OCI-LY7 (cell line): ENCODE measurements around the gene SUSD4. TPM values are rescaled to one million over a fixed set of nuclear protein-coding genes. Genes with fewer than 3 reads are reported as not detected.

ENCODE experiments used
- BruUV-seq: library from RNA; stranded (reverse); fragments of 400-500 nt; replicated peaks from 2 replicates; lab custom pipeline; 2021; lab: Mats Ljungman, UMichigan
- CTCF ChIA-PET: fragments of 300-600 bp; sonication (Branson Sonifier 250); formaldehyde crosslinking; loops from one replicate; lab custom pipeline; 2022; ENCODE audit warnings: antibody characterized with exemption; ENCODE audit not compliant: unreplicated experiment; lab: Charles Lee
- POLR2A ChIA-PET: fragments of 300-600 bp; sonication (Branson Sonifier 250); formaldehyde crosslinking; loops from one replicate; lab custom pipeline; 2022; ENCODE audit warnings: antibody characterized with exemption; lab: Charles Lee
- DNase-seq: peaks from one replicate; pipeline ENCODE4 v3.0.0-alpha.2; 2015; ENCODE audit warnings: low spot score
- H2AFZ ChIP-seq: fragments of 200-600 bp; sonication (generic), shearing (Covaris generic); 2 replicates; pipeline ENCODE4 v1.6.1; 2014; ENCODE audit warnings: mild to moderate bottlenecking, antibody characterized with exemption, low read length, moderate library complexity
- H3K27ac ChIP-seq: fragments of 200-600 bp; sonication (generic); 2 replicates; pipeline ENCODE4 v1.5.1; 2014; ENCODE audit warnings: mixed run types, low read depth, mild to moderate bottlenecking, moderate library complexity, low read length, inconsistent platforms; ENCODE audit not compliant: poor library complexity, severe bottlenecking
- H3K36me3 ChIP-seq: fragments of 200-600 bp; sonication (generic); 2 replicates; pipeline ENCODE4 v1.6.1; 2014; ENCODE audit warnings: mild to moderate bottlenecking, antibody characterized with exemption, low read length, moderate library complexity, mixed read lengths; ENCODE audit not compliant: insufficient read depth
- H3K4me1 ChIP-seq: fragments of 200-600 bp; sonication (generic); 2 replicates; pipeline ENCODE4 v1.5.1; 2014; ENCODE audit warnings: mild to moderate bottlenecking, low read length; ENCODE audit not compliant: insufficient read depth, poor library complexity, severe bottlenecking
- H3K4me2 ChIP-seq: fragments of 200-600 bp; sonication (generic); 2 replicates; pipeline ENCODE4 v1.6.1; 2014; ENCODE audit warnings: mild to moderate bottlenecking, low read length
- H3K4me3 ChIP-seq: fragments of 200-600 bp; sonication (generic); 2 replicates; pipeline ENCODE4 v1.5.1; 2014; ENCODE audit warnings: mild to moderate bottlenecking, low read depth, low read length; ENCODE audit not compliant: poor library complexity, severe bottlenecking
- H3K79me2 ChIP-seq: fragments of 200-600 bp; sonication (generic); 2 replicates; pipeline ENCODE4 v1.6.1; 2016; ENCODE audit warnings: low read depth, mild to moderate bottlenecking, low read length, moderate library complexity, mixed read lengths; ENCODE audit not compliant: insufficient read depth
- H3K9me2 ChIP-seq: fragments of 200-600 bp; sonication (generic); 2 replicates; pipeline ENCODE4 v1.6.1; 2016; ENCODE audit warnings: mild to moderate bottlenecking, low read length, mixed read lengths; ENCODE audit not compliant: insufficient read depth
- H3K9me3 ChIP-seq: fragments of 200-600 bp; sonication (generic); 2 replicates; pipeline ENCODE4 v1.6.1; 2014; ENCODE audit warnings: mild to moderate bottlenecking, mixed run types, low read length, mixed read lengths
- H4K20me1 ChIP-seq: fragments of 200-600 bp; sonication (generic); 2 replicates; pipeline ENCODE4 v1.6.1; 2014; ENCODE audit warnings: mild to moderate bottlenecking, antibody characterized with exemption, low read length, moderate library complexity, mixed read lengths; ENCODE audit not compliant: insufficient read depth
- CTCF ChIP-seq: fragments of 200-600 bp; sonication (generic); conservative IDR thresholded peaks from 2 replicates; pipeline ENCODE4 v1.5.1; 2014; ENCODE audit warnings: mild to moderate bottlenecking, antibody characterized with exemption, low read length, moderate library complexity, mixed read lengths
- EZH2phosphoT487 ChIP-seq: fragments of 200-600 bp; sonication (generic); IDR thresholded peaks from 2 replicates; pipeline ENCODE4 v1.6.1; 2018; ENCODE audit warnings: low read depth, borderline replicate concordance, mild to moderate bottlenecking, mixed run types, antibody characterized with exemption, low read length, moderate library complexity, mixed read lengths
- intact Hi-C: fragments of 100-400 bp; cut with micrococcal nuclease; formaldehyde crosslinking; loops from one replicate; pipeline ENCODE4 v1.10.0; 2022; ENCODE audit not compliant: unreplicated experiment
- total RNA-seq, 2 experiments: library from RNA; depleted of rRNA in 1 of 2; stranded (reverse); fragments of >200 nt in 1 of 2; shearing (Covaris generic) in 1 of 2; gene quantifications; 2 replicates each; pipeline ENCODE4 v1.2.3, GENCODE V29; 2014 to 2022

The SUSD4 gene
- total RNA-seq, 2 experiments from 2014 or later, result 0.42 TPM; not detected in 1

- ChIA-PET CTCF (no interaction called here), POLR2A (no interaction called here)
- H3K9me2 ChIP-seq, result no peaks in the 10 kb centered on the region; the same call in 1 of the 2 replicates
- no peaks in the 10 kb centered on the region for H3K79me2 ChIP-seq
- no peak overlapping the region for H2AFZ ChIP-seq
- H3K36me3 ChIP-seq, result no peaks in the 10 kb centered on the region
- no peaks in the 10 kb centered on the region for H4K20me1 ChIP-seq
- no peak overlapping the region for H3K27ac ChIP-seq
- H3K4me3 ChIP-seq, result no peak overlapping the region
- TF ChIP-seq CTCF (no peak), EZH2phosphoT487 (no peak)
- intact Hi-C loops, result no loop called here
- H3K9me3 ChIP-seq, result no peaks in the 10 kb centered on the region
- BruUV-seq, result no TSS peak
- H3K4me1 ChIP-seq, result no peaks in the 10 kb centered on the region
- no peak for DNase-seq
- H3K4me2 ChIP-seq, result no peak overlapping the region
Observed at GRCh38 chr1:223405507-223405906, 41.5 kb upstream of the SUSD4 start.

- Histone ChIP-seq H3K4me2 (no peak overlapping the region), H3K36me3 (no peaks in the 10 kb centered on the region), H3K4me1 (no peaks in the 10 kb centered on the region), H3K27ac (no peak overlapping the region), H3K4me3 (no peak overlapping the region), H3K9me2 (no peaks in the 10 kb centered on the region; the same call in 1 of the 2 replicates), H3K79me2 (no peaks in the 10 kb centered on the region), H4K20me1 (no peaks in the 10 kb centered on the region), H2AFZ (no peak overlapping the region), H3K9me3 (no peaks in the 10 kb centered on the region)
- no peak for DNase-seq
- CTCF ChIA-PET, result no interaction called here
- no TSS peak for BruUV-seq
- intact Hi-C loops, result no loop called here
- POLR2A ChIA-PET, result no interaction called here
- TF ChIP-seq EZH2phosphoT487 (no peak), CTCF (no peak)
Observed at GRCh38 chr1:223403184-223403815, 39.3 kb upstream of the SUSD4 start.

- Histone ChIP-seq H2AFZ (no peak overlapping the region), H3K4me2 (no peak overlapping the region), H3K4me3 (no peak overlapping the region), H3K79me2 (no peaks in the 10 kb centered on the region), H3K27ac (no peak overlapping the region), H3K9me3 (no peaks in the 10 kb centered on the region), H4K20me1 (no peaks in the 10 kb centered on the region), H3K4me1 (no peaks in the 10 kb centered on the region), H3K9me2 (no peaks in the 10 kb centered on the region; the same call in 1 of the 2 replicates), H3K36me3 (no peaks in the 10 kb centered on the region)
- DNase-seq, result no peak
- no TSS peak for BruUV-seq
- ChIA-PET CTCF (no interaction called here), POLR2A (interaction anchor here (0.6 kb wide), 1 partner anchor 74 kb away, joined by 3 read pairs; no protein-coding TSS in a partner anchor)
- TF ChIP-seq EZH2phosphoT487 (no peak), CTCF (no peak)
- intact Hi-C loops, result no loop called here
Observed at GRCh38 chr1:223402790-223403142, 38.8 kb upstream of the SUSD4 start.
